ENCODE data around the gene SNX8. TPM values are rescaled to one million over a fixed set of nuclear protein-coding genes. Genes with fewer than 3 reads are reported as not detected.

Gene SNX8
- total and polyA plus RNA-seq, 2 of the 13 experiments (the other 11 are each of a cell fraction or from before 2014, with no cell fraction given) = 20.6 to 45.2 TPM

- TF ChIP-seq UBTF (CRISPR knock-in tag; IDR thresholded peaks at IDR 0.05) (no peak), ZSCAN25 (CRISPR knock-in tag; IDR thresholded peaks at IDR 0.05) (no peak), DR1 (CRISPR knock-in tag; IDR thresholded peaks at IDR 0.05) (no peak), ZNF703 (CRISPR knock-in tag; IDR thresholded peaks at IDR 0.05; ENCODE audit: borderline replicate concordance) (no peak), CBFB (CRISPR knock-in tag; IDR thresholded peaks at IDR 0.05) (no peak), ZNF275 (CRISPR knock-in tag; IDR thresholded peaks at IDR 0.05; ENCODE audit: borderline replicate concordance) (no peak), PRDM4 (CRISPR knock-in tag; IDR thresholded peaks at IDR 0.05; ENCODE audit: borderline replicate concordance) (no peak), ATRX (CRISPR knock-in tag; IDR thresholded peaks at IDR 0.05; ENCODE audit: borderline replicate concordance) (no peak), ZKSCAN5 (CRISPR knock-in tag; IDR thresholded peaks at IDR 0.05) (no peak), ZNF382 (CRISPR knock-in tag; IDR thresholded peaks at IDR 0.05; ENCODE audit: borderline replicate concordance) (no peak), ZNF629 (CRISPR knock-in tag; conservative IDR thresholded peaks at IDR 0.05) (no peak), RORA (CRISPR knock-in tag; IDR thresholded peaks at IDR 0.05) (no peak), REXO4 (CRISPR knock-in tag; IDR thresholded peaks at IDR 0.05; ENCODE audit: borderline replicate concordance) (no peak), KLF6 (CRISPR knock-in tag; IDR thresholded peaks at IDR 0.05) (no peak)
These were observed 80.3 kb downstream of the SNX8 start (continued) for GRCh38 chr7:2233926-2234325.

All from HepG2 (cell line).